Measurements from ENCODE around the gene PITPNM3.

GRCh38 chr17:6427279-6427781 lies 129.0 kb downstream of the PITPNM3 start:
- no peak for TF ChIP-seq CTCF (IDR thresholded peaks at IDR 0.05)
- no peak for TF ChIP-seq POLR2A (IDR thresholded peaks at IDR 0.05)

Measured in heart left ventricle (tissue), 13 donors.